Neural progenitor cell (in vitro differentiated cells): ENCODE data around the gene EOGT.

Experiments used
- EZH2phosphoT487 ChIP-seq: fragments of 200-600 bp; sonication (generic); IDR thresholded peaks from 2 replicates; pipeline ENCODE4 v1.6.1; 2017; ENCODE audit warnings: antibody characterized with exemption
- TF ChIP-seq, protein P1 (sequence below): fragments of 200-600 bp; sonication (generic); IDR thresholded peaks from 2 replicates; pipeline ENCODE4 v1.5.1; 2017; ENCODE audit warnings: antibody characterized with exemption, mild to moderate bottlenecking

DNA sequence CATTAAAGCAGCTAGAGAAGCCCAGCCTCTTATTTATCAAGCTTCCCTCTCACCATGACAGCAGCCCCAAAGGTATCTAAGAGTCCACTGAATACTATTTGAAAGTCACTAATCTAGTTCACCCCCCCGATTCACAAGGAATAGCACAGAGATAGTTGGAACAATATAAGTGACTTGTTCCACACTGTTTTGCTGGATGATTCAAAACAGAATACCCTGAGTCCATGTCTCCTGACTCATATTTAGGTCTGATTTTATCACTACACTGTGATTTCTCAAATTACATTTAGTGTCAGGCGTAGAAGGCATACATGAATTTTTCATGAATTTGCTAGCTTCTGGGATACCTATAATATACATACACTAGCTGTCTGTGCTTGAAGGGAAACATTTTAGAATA is 18.7 kb upstream of the EOGT start:
- TF ChIP-seq, protein P1, sequence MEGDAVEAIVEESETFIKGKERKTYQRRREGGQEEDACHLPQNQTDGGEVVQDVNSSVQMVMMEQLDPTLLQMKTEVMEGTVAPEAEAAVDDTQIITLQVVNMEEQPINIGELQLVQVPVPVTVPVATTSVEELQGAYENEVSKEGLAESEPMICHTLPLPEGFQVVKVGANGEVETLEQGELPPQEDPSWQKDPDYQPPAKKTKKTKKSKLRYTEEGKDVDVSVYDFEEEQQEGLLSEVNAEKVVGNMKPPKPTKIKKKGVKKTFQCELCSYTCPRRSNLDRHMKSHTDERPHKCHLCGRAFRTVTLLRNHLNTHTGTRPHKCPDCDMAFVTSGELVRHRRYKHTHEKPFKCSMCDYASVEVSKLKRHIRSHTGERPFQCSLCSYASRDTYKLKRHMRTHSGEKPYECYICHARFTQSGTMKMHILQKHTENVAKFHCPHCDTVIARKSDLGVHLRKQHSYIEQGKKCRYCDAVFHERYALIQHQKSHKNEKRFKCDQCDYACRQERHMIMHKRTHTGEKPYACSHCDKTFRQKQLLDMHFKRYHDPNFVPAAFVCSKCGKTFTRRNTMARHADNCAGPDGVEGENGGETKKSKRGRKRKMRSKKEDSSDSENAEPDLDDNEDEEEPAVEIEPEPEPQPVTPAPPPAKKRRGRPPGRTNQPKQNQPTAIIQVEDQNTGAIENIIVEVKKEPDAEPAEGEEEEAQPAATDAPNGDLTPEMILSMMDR = no peak
- no peak for TF ChIP-seq EZH2phosphoT487
